ENCODE results near the gene LPAR1. TPM values are rescaled to one million over a fixed set of nuclear protein-coding genes. Genes with fewer than 3 reads are reported as not detected.

The LPAR1 gene
- polyA plus RNA-seq, 3 donors: 15.1 to 18.1 (median 17.5) TPM

GRCh38 chr9:110975969-110976368, 62.3 kb downstream of the LPAR1 start:
- H4K20me1 ChIP-seq (ENCODE audit: insufficient read depth, low read length): peaks cover 99% of the 10 kb centered on the region
- Mint-ChIP-seq H3K27ac (no peak overlapping the region), H3K4me1 (peaks cover 20% of the 10 kb centered on the region), H3K9me3 (no peaks in the 10 kb centered on the region), H3K36me3 (peaks cover 18 to 36% of the 10 kb centered on the region in 2 donors), H3K4me3 (no peak overlapping the region), H3K27me3 (ENCODE audit: low read depth in 3 of 3) (peaks cover 6 to 9% (median 7%) of the 10 kb centered on the region in 3 donors)
- peak in 1 of 3 donors; percentile 2 for DNase-seq
- H3K36me3 ChIP-seq (replicated peaks in 1 of 2; ENCODE audit: control insufficient read depth in 1 of 2, insufficient read depth in 2 of 2, low read length in 2 of 2): peaks cover 0 to 22% of the 10 kb centered on the region in 2 donors
- no peak for TF ChIP-seq CTCF (IDR thresholded peaks at IDR 0.05)
- intact Hi-C loops (cut with micrococcal nuclease): no loop called here
- no peaks in the 10 kb centered on the region for H3K79me2 ChIP-seq (ENCODE audit: insufficient read depth, low read length)
- H3K9me3 ChIP-seq (replicated peaks in 1 of 2; ENCODE audit: control insufficient read depth in 1 of 2, insufficient read depth in 1 of 2, low read length in 2 of 2): no peaks in the 10 kb centered on the region
- no peak overlapping the region for H3K4me3 ChIP-seq (replicated peaks in 1 of 3; ENCODE audit: low read depth in 2 of 3, low read length in 3 of 3)
- H3K4me2 ChIP-seq (replicated peaks; ENCODE audit: extremely low read depth, low read length, poor library complexity, severe bottlenecking): no peak overlapping the region
- no peak overlapping the region for H3K27ac ChIP-seq (ENCODE audit: low read depth in 1 of 2, low read length in 2 of 2)
- no peak overlapping the region for H3K9ac ChIP-seq (ENCODE audit: insufficient read depth, low read length, poor library complexity, severe bottlenecking)
- peaks cover 0 to 3% of the 10 kb centered on the region in 2 donors for H3K27me3 ChIP-seq (ENCODE audit: control insufficient read depth in 2 of 2, insufficient read depth in 2 of 2, low read length in 2 of 2)
- WGBS (ENCODE audit: insufficient coverage): 0% methylated on average over 1 of the region's 6 CpGs
- H3K4me1 ChIP-seq (ENCODE audit: control insufficient read depth in 1 of 2, insufficient read depth in 2 of 2, low read length in 2 of 2): peaks cover 8 to 20% of the 10 kb centered on the region in 2 donors
- H2AFZ ChIP-seq (ENCODE audit: insufficient read depth, low read depth, low read length, poor library complexity, severe bottlenecking): no peak overlapping the region

- Histone ChIP-seq H3K79me2 (ENCODE audit: insufficient read depth, low read length) (no peaks in the 10 kb centered on the region), H3K4me2 (replicated peaks; ENCODE audit: extremely low read depth, low read length, poor library complexity, severe bottlenecking) (no peak overlapping the region), H3K27me3 (ENCODE audit: control insufficient read depth in 2 of 2, insufficient read depth in 2 of 2, low read length in 2 of 2) (peaks cover 0 to 3% of the 10 kb centered on the region in 2 donors), H2AFZ (ENCODE audit: insufficient read depth, low read depth, low read length, poor library complexity, severe bottlenecking) (no peak overlapping the region), H3K4me1 (ENCODE audit: control insufficient read depth in 1 of 2, insufficient read depth in 2 of 2, low read length in 2 of 2) (peaks cover 8 to 20% of the 10 kb centered on the region in 2 donors), H3K9me3 (replicated peaks in 1 of 2; ENCODE audit: control insufficient read depth in 1 of 2, insufficient read depth in 1 of 2, low read length in 2 of 2) (no peaks in the 10 kb centered on the region), H3K27ac (ENCODE audit: low read depth in 1 of 2, low read length in 2 of 2) (no peak overlapping the region), H3K9ac (ENCODE audit: insufficient read depth, low read length, poor library complexity, severe bottlenecking) (no peak overlapping the region), H4K20me1 (ENCODE audit: insufficient read depth, low read length) (peaks cover 99% of the 10 kb centered on the region), H3K4me3 (replicated peaks in 1 of 3; ENCODE audit: low read depth in 2 of 3, low read length in 3 of 3) (no peak overlapping the region), H3K36me3 (replicated peaks in 1 of 2; ENCODE audit: control insufficient read depth in 1 of 2, insufficient read depth in 2 of 2, low read length in 2 of 2) (peaks cover 0 to 29% of the 10 kb centered on the region in 2 donors)
- intact Hi-C loops (cut with micrococcal nuclease): no loop called here
- no peak for DNase-seq
- Mint-ChIP-seq H3K27ac (peak overlapping the region in 2 of 7 donors; percentile 3 to 4), H3K4me1 (peaks cover 20% of the 10 kb centered on the region), H3K9me3 (no peaks in the 10 kb centered on the region), H3K27me3 (ENCODE audit: low read depth in 3 of 3) (peaks cover 6 to 12% (median 7%) of the 10 kb centered on the region in 3 donors), H3K36me3 (peaks cover 23 to 43% of the 10 kb centered on the region in 2 donors), H3K4me3 (no peak overlapping the region)
- WGBS (ENCODE audit: insufficient coverage): 40% methylated on average over 1 of the region's 2 CpGs
- TF ChIP-seq CTCF (IDR thresholded peaks at IDR 0.05): no peak
These were observed 63.0 kb downstream of the LPAR1 start for GRCh38 chr9:110975278-110975677.
